Transverse colon (tissue), 4 donors: ENCODE results near the gene TMEM119.
A peak's percentile ranks its signal among the peaks of the same experiment; 100 is the strongest.

ENCODE experiments used
- CTCF ChIP-seq, 5 experiments: fragments of 200-600 bp in 3 of 5; fragments of 450-650 bp in 2 of 5; sonication (generic) in 3 of 5; IDR thresholded peaks; 1 replicate in 2 of 5; 2 replicates in 3 of 5; pipeline ENCODE4 v1.5.1; 2016 to 2017; ENCODE audit warnings: antibody characterized with exemption in 5 of 5, inconsistent platforms in 3 of 5, mild to moderate bottlenecking in 2 of 5, moderate library complexity in 1 of 5
- EP300 ChIP-seq: sonication (generic); formaldehyde crosslinking; IDR thresholded peaks from one replicate; pipeline ENCODE4 v1.6.1; 2017; ENCODE audit warnings: antibody characterized with exemption, low read depth
- POLR2A ChIP-seq: fragments of 450-650 bp; IDR thresholded peaks from one replicate; pipeline ENCODE4 v1.6.1; 2016; ENCODE audit warnings: antibody characterized with exemption, mild to moderate bottlenecking, moderate library complexity
- POLR2AphosphoS5 ChIP-seq, 3 donors: sonication (generic); formaldehyde crosslinking; IDR thresholded peaks; one replicate each; pipeline ENCODE4 v1.6.1; 2016; ENCODE audit warnings: antibody characterized with exemption in 3 of 3

DNA sequence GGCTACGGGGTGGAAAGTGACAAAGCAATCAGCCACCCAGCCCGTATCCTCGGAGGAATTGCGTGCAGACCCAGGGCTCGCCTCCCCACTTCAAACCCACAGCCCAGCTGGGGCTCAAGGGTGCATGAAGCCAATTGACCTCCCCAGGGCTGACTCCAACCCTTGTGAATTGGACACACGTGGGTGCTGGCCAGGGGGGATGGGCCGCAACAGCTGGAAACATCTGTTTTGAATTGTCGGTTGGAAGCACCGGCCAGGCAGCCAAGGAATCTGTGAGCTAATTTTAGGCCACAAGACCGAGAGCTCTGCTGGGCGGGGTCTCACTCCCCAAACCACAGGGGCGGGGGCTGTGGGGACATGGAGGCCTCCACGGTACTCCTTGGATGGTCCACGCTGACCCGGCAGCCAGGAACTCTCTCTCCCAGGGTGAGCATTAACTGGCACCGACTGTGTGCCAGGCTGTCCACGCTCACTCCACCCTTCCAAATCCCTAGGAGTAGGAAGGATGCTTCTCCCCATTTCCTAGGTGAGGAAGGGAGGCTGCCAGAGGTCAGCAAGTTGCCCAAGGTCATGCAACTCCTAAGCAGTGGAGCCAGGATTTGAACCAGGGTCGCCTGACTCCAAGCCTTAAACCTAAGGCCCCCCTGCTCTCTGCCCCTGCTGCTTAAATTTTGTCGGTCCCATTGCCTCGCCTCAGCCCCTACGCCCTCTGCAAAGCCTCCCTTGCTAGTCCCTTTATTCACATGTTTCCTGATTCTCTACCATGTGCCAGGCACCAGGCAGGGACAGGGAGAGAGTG is 11.9 kb upstream of the TMEM119 start:
- TF ChIP-seq CTCF (IDR thresholded peaks at IDR 0.05) = no peak
- TF ChIP-seq EP300 = no peak
- TF ChIP-seq POLR2AphosphoS5 (IDR thresholded peaks at IDR 0.05) = peak; percentile 50 to 85 (median 82)
- no peak for TF ChIP-seq POLR2A
